Hepatocyte (in vitro differentiated cells): ENCODE measurements around the gene AFTPH. TPM values are rescaled to one million over a fixed set of nuclear protein-coding genes. Genes with fewer than 3 reads are reported as not detected.

Experiments used
- DNase-seq: peaks from one replicate; pipeline ENCODE4 v3.0.0-alpha.2; 2016; ENCODE audit warnings: low spot score
- H2AFZ ChIP-seq: fragments of 200-600 bp; sonication (generic); 2 replicates; pipeline ENCODE4 v1.6.0; 2016; ENCODE audit warnings: antibody characterized with exemption, mild to moderate bottlenecking
- H3K27ac ChIP-seq: fragments of 200-600 bp; sonication (generic); 2 replicates; pipeline ENCODE4 v1.5.1; 2016; ENCODE audit warnings: mild to moderate bottlenecking
- H3K27me3 ChIP-seq: fragments of 200-600 bp; sonication (generic); 2 replicates; pipeline ENCODE4 v1.6.1; 2016
- H3K36me3 ChIP-seq: fragments of 200-600 bp; sonication (generic); replicated peaks from 2 replicates; pipeline ENCODE4 v1.5.1; 2016; ENCODE audit warnings: low read depth; ENCODE audit not compliant: insufficient read depth
- H3K4me1 ChIP-seq: fragments of 200-600 bp; sonication (generic); 2 replicates; pipeline ENCODE4 v1.5.1; 2016; ENCODE audit warnings: mild to moderate bottlenecking, moderate library complexity; ENCODE audit not compliant: insufficient read depth
- H3K4me2 ChIP-seq: fragments of 200-600 bp; sonication (generic); 2 replicates; pipeline ENCODE4 v1.6.0; 2016
- H3K4me3 ChIP-seq: fragments of 200-600 bp; sonication (generic); 2 replicates; pipeline ENCODE4 v1.5.1; 2016; ENCODE audit warnings: mild to moderate bottlenecking
- H3K79me2 ChIP-seq: fragments of 200-600 bp; sonication (generic); 2 replicates; pipeline ENCODE4 v1.6.0; 2017; ENCODE audit warnings: mild to moderate bottlenecking
- H3K9me2 ChIP-seq: fragments of 200-600 bp; sonication (generic); replicated peaks from 2 replicates; pipeline ENCODE4 v1.6.0; 2017; ENCODE audit warnings: mild to moderate bottlenecking; ENCODE audit not compliant: insufficient read depth
- H3K9me3 ChIP-seq: fragments of 200-600 bp; sonication (generic); 2 replicates; pipeline ENCODE4 v1.5.1; 2016; ENCODE audit warnings: low read depth, mild to moderate bottlenecking
- H4K20me1 ChIP-seq: fragments of 200-600 bp; sonication (generic); 2 replicates; pipeline ENCODE4 v1.6.0; 2016; ENCODE audit warnings: mild to moderate bottlenecking; ENCODE audit not compliant: insufficient read depth, poor library complexity, severe bottlenecking
- CTCF ChIP-seq: fragments of 200-600 bp; sonication (generic); IDR thresholded peaks from 2 replicates; pipeline ENCODE4 v1.5.1; 2016; ENCODE audit warnings: antibody characterized with exemption, mild to moderate bottlenecking; ENCODE audit not compliant: poor library complexity
- EZH2 ChIP-seq: fragments of 200-600 bp; sonication (generic); IDR thresholded peaks from 2 replicates; pipeline ENCODE4 v1.6.1; 2016; ENCODE audit warnings: antibody characterized with exemption, mild to moderate bottlenecking, borderline replicate concordance
- EZH2phosphoT487 ChIP-seq: fragments of 200-600 bp; sonication (generic); IDR thresholded peaks from one replicate; pipeline ENCODE4 v1.6.1; 2018; ENCODE audit warnings: antibody characterized with exemption, mild to moderate bottlenecking, low read depth, moderate library complexity; ENCODE audit not compliant: unreplicated experiment, severe bottlenecking
- WGBS: methylation state at CpG from one replicate; pipeline ENCODE4 v1.1.6; 2016; ENCODE audit warnings: low lambda C conversion rate; ENCODE audit errors: missing lambda C conversion rate; 5-methylcytosine and 5-hydroxymethylcytosine counted together
- polyA plus RNA-seq: library from polyadenylated mRNA; unstranded; fragments of >200 nt; fragmentation: Nextera tagmentation; extraction: Ambion mirVana; gene quantifications from 2 replicates; pipeline ENCODE4 v1.2.1, GENCODE V29; 2016
- total RNA-seq: library from RNA; depleted of rRNA; stranded (reverse); fragments of >200 nt; gene quantifications from 2 replicates; pipeline ENCODE4 v1.2.3, GENCODE V29; 2014

Gene AFTPH
- total and polyA plus RNA-seq, 2 experiments from 2014 or later: 11.8 to 50.9 TPM

- no peaks in the 10 kb centered on the region for H3K9me2 ChIP-seq
- H3K27me3 ChIP-seq: no peaks in the 10 kb centered on the region
- WGBS: 39% methylated on average over 15 of the region's 20 CpGs
- H3K36me3 ChIP-seq: no peaks in the 10 kb centered on the region
- no peaks in the 10 kb centered on the region for H3K79me2 ChIP-seq
- H3K4me1 ChIP-seq: peaks cover 37% of the 10 kb centered on the region
- H3K27ac ChIP-seq: peak overlapping the region; percentile 25
- peak overlapping the region; percentile 77 for H2AFZ ChIP-seq
- no peaks in the 10 kb centered on the region for H4K20me1 ChIP-seq
- peak overlapping the region; percentile 90 for H3K4me2 ChIP-seq
- no peak for TF ChIP-seq EZH2phosphoT487
- no peak for TF ChIP-seq EZH2
- H3K9me3 ChIP-seq: no peaks in the 10 kb centered on the region
- DNase-seq: no peak
- H3K4me3 ChIP-seq: peak overlapping the region; percentile 50
Measured at GRCh38 chr2:64608867-64609226, 84.7 kb downstream of the AFTPH start.

- 14% methylated on average over 32 of the region's 74 CpGs for WGBS
- Histone ChIP-seq H2AFZ (peak overlapping the region; percentile 99), H3K27ac (peak overlapping the region; percentile 79), H3K79me2 (no peaks in the 10 kb centered on the region), H3K27me3 (no peaks in the 10 kb centered on the region), H3K9me3 (no peaks in the 10 kb centered on the region), H3K4me1 (peaks cover 37% of the 10 kb centered on the region), H3K4me2 (peak overlapping the region; percentile 90), H3K9me2 (no peaks in the 10 kb centered on the region), H3K4me3 (peak overlapping the region; percentile 50), H3K36me3 (no peaks in the 10 kb centered on the region), H4K20me1 (no peaks in the 10 kb centered on the region)
- TF ChIP-seq CTCF (peak; percentile 3), EZH2 (no peak), EZH2phosphoT487 (no peak)
- peak; percentile 89 for DNase-seq
Measured at GRCh38 chr2:64609227-64609941, 85.3 kb downstream of the AFTPH start.

- H3K4me1 ChIP-seq: peaks cover 32% of the 10 kb centered on the region
- no peaks in the 10 kb centered on the region for H3K9me3 ChIP-seq
- no peaks in the 10 kb centered on the region for H3K79me2 ChIP-seq
- WGBS: 68% methylated on average over 3 of the region's 3 CpGs
- H3K9me2 ChIP-seq: no peaks in the 10 kb centered on the region
- TF ChIP-seq EZH2 (no peak), EZH2phosphoT487 (no peak), CTCF (no peak)
- no peak overlapping the region for H3K4me3 ChIP-seq
- peak overlapping the region; percentile 90 for H3K4me2 ChIP-seq
- H4K20me1 ChIP-seq: no peaks in the 10 kb centered on the region
- no peak for DNase-seq
- H3K36me3 ChIP-seq: no peaks in the 10 kb centered on the region
- peak overlapping the region; percentile 79 for H3K27ac ChIP-seq
- no peaks in the 10 kb centered on the region for H3K27me3 ChIP-seq
- H2AFZ ChIP-seq: peak overlapping the region; percentile 99
Measured at GRCh38 chr2:64609942-64610281, 85.8 kb downstream of the AFTPH start.

GRCh38 chr2:64610316-64610855 lies 86.3 kb downstream of the AFTPH start:
- Histone ChIP-seq H3K79me2 (no peaks in the 10 kb centered on the region), H3K4me1 (peaks cover 29% of the 10 kb centered on the region), H3K36me3 (no peaks in the 10 kb centered on the region), H4K20me1 (no peaks in the 10 kb centered on the region), H3K4me2 (no peak overlapping the region), H3K9me2 (no peaks in the 10 kb centered on the region), H3K27me3 (no peaks in the 10 kb centered on the region), H3K4me3 (no peak overlapping the region), H2AFZ (no peak overlapping the region), H3K9me3 (no peaks in the 10 kb centered on the region), H3K27ac (no peak overlapping the region)
- 94% methylated on average over 6 of the region's 6 CpGs for WGBS
- TF ChIP-seq EZH2phosphoT487: no peak
- TF ChIP-seq CTCF: no peak
- TF ChIP-seq EZH2: no peak
- no peak for DNase-seq
